Neural crest cell (in vitro differentiated cells): Measurements from ENCODE around the gene AUTS2. TPM values are rescaled to one million over a fixed set of nuclear protein-coding genes. Genes with fewer than 3 reads are reported as not detected.

Source experiments
- DNase-seq: peaks from one replicate; pipeline ENCODE4 v3.0.0; 2021; ENCODE audit warnings: low read depth, mixed read lengths, low spot score
- H3K27ac Mint-ChIP-seq: one replicate; pipeline ENCODE4 v1.8.0; 2021; ENCODE audit warnings: mild to moderate bottlenecking, mixed read lengths; ENCODE audit not compliant: unreplicated experiment
- H3K27me3 Mint-ChIP-seq: 2 replicates; pipeline ENCODE4 v1.8.0; 2021; ENCODE audit warnings: low read depth, mild to moderate bottlenecking, mixed read lengths
- H3K36me3 Mint-ChIP-seq: 2 replicates; pipeline ENCODE4 v1.8.0; 2021; ENCODE audit warnings: low read depth, mild to moderate bottlenecking, mixed read lengths
- H3K4me1 Mint-ChIP-seq: 2 replicates; pipeline ENCODE4 v1.8.0; 2021; ENCODE audit warnings: mixed read lengths
- H3K4me3 Mint-ChIP-seq: one replicate; pipeline ENCODE4 v1.8.0; 2021; ENCODE audit warnings: mild to moderate bottlenecking, mixed read lengths
- H3K9me3 Mint-ChIP-seq: 2 replicates; pipeline ENCODE4 v1.8.0; 2021; ENCODE audit warnings: mixed read lengths
- CTCF ChIP-seq: fragments of 200-600 bp; sonication (generic); conservative IDR thresholded peaks from 2 replicates; pipeline ENCODE4 v1.5.0; 2021; ENCODE audit warnings: antibody characterized with exemption, mild to moderate bottlenecking
- total RNA-seq: library from RNA; stranded (reverse); gene quantifications from 2 replicates; pipeline ENCODE4 v1.2.1, GENCODE V29; 2021

Gene AUTS2
- total RNA-seq, 1 donor from 2014 or later = 152 TPM

- Mint-ChIP-seq H3K4me1 (peaks cover 11% of the 10 kb centered on the region), H3K36me3 (peaks cover under 1% of the 10 kb centered on the region), H3K27ac (no peak overlapping the region), H3K9me3 (no peaks in the 10 kb centered on the region), H3K4me3 (no peak overlapping the region), H3K27me3 (no peaks in the 10 kb centered on the region)
- no peak for TF ChIP-seq CTCF
- no peak for DNase-seq
Measured at GRCh38 chr7:70371652-70372051, 773.4 kb downstream of the AUTS2 start.

- Mint-ChIP-seq H3K9me3 (no peaks in the 10 kb centered on the region), H3K4me1 (peaks cover 12% of the 10 kb centered on the region), H3K27ac (no peak overlapping the region), H3K27me3 (no peaks in the 10 kb centered on the region), H3K4me3 (no peak overlapping the region), H3K36me3 (no peaks in the 10 kb centered on the region)
- no peak for DNase-seq
- no peak for TF ChIP-seq CTCF
Measured at GRCh38 chr7:70372768-70373515, 774.7 kb downstream of the AUTS2 start.

- H3K4me1 Mint-ChIP-seq = peaks cover 12% of the 10 kb centered on the region
- H3K36me3 Mint-ChIP-seq = no peaks in the 10 kb centered on the region
- H3K4me3 Mint-ChIP-seq = no peak overlapping the region
- H3K27me3 Mint-ChIP-seq = no peaks in the 10 kb centered on the region
- no peak for TF ChIP-seq CTCF
- no peak overlapping the region for H3K27ac Mint-ChIP-seq
- DNase-seq = no peak
- no peaks in the 10 kb centered on the region for H3K9me3 Mint-ChIP-seq
Measured at GRCh38 chr7:70374772-70375533, 776.7 kb downstream of the AUTS2 start.

- Mint-ChIP-seq H3K27me3 (no peaks in the 10 kb centered on the region), H3K9me3 (no peaks in the 10 kb centered on the region), H3K27ac (peak overlapping the region; percentile 54), H3K4me1 (peaks cover 12% of the 10 kb centered on the region), H3K36me3 (no peaks in the 10 kb centered on the region), H3K4me3 (no peak overlapping the region)
- DNase-seq = no peak
- TF ChIP-seq CTCF = no peak
Measured at GRCh38 chr7:70376561-70377031, 778.3 kb downstream of the AUTS2 start.

- DNase-seq = no peak
- Mint-ChIP-seq H3K27me3 (no peaks in the 10 kb centered on the region), H3K27ac (no peak overlapping the region), H3K36me3 (no peaks in the 10 kb centered on the region), H3K9me3 (no peaks in the 10 kb centered on the region), H3K4me1 (peaks cover 6% of the 10 kb centered on the region), H3K4me3 (no peak overlapping the region)
- TF ChIP-seq CTCF = no peak
Measured at GRCh38 chr7:70377957-70378356, 779.7 kb downstream of the AUTS2 start.
